Keratinocyte (primary cell): Measurements from ENCODE around the gene TBX21. TPM values are rescaled to one million over a fixed set of nuclear protein-coding genes. Genes with fewer than 3 reads are reported as not detected.

Experiments used
- DNase-seq: peaks from one replicate; pipeline ENCODE4 v3.0.0-alpha.2; 2011; ENCODE audit warnings: low read depth, missing footprints, low spot score
- FAIRE-seq: peaks from 2 replicates; lab custom pipeline; 2011; peaks lifted over from hg19 to GRCh38; lab: Jason Lieb, UNC
- H2AFZ ChIP-seq: 2 replicates; pipeline ENCODE4 v1.6.0; 2012; ENCODE audit warnings: low read length, control low read depth, inconsistent platforms; ENCODE audit not compliant: control insufficient read depth
- H3K27ac ChIP-seq: 2 replicates; pipeline ENCODE4 v1.5.1; 2011; ENCODE audit warnings: low read length; ENCODE audit not compliant: control insufficient read depth, insufficient read depth
- H3K27me3 ChIP-seq: 3 replicates; pipeline ENCODE4 v1.6.0; 2011; ENCODE audit warnings: low read length; ENCODE audit not compliant: control insufficient read depth, insufficient read depth; ENCODE audit errors: extremely low read depth
- H3K36me3 ChIP-seq, 2 experiments: 2 replicates in 1 of 2; 3 replicates in 1 of 2; pipeline ENCODE4 v1.5.1; 2011; ENCODE audit warnings: low read length in 2 of 2, mild to moderate bottlenecking in 1 of 2; ENCODE audit not compliant: control insufficient read depth in 2 of 2, insufficient read depth in 2 of 2; ENCODE audit errors: extremely low read depth in 1 of 2
- H3K4me1 ChIP-seq: 3 replicates; pipeline ENCODE4 v1.5.1; 2011; ENCODE audit warnings: low read length; ENCODE audit not compliant: control insufficient read depth, insufficient read depth; ENCODE audit errors: extremely low read depth
- H3K4me2 ChIP-seq: 3 replicates; pipeline ENCODE4 v1.6.0; 2011; ENCODE audit warnings: low read depth, low read length; ENCODE audit not compliant: control insufficient read depth, insufficient read depth; ENCODE audit errors: extremely low read depth
- H3K4me3 ChIP-seq, 3 experiments: fragments of 200-600 bp in 1 of 3; sonication (generic) in 1 of 3; 2 replicates in 2 of 3; 3 replicates in 1 of 3; pipeline ENCODE4 v1.5.1; 2011 to 2016; ENCODE audit warnings: low read length in 3 of 3, mild to moderate bottlenecking in 3 of 3, control low read depth in 2 of 3, inconsistent platforms in 1 of 3, low read depth in 1 of 3, mixed read lengths in 1 of 3, mixed run types in 1 of 3, moderate library complexity in 1 of 3; ENCODE audit not compliant: control insufficient read depth in 2 of 3, insufficient read depth in 2 of 3; ENCODE audit errors: extremely low read depth in 1 of 3
- H3K79me2 ChIP-seq: 2 replicates; pipeline ENCODE4 v1.6.0; 2012; ENCODE audit warnings: low read length; ENCODE audit not compliant: control insufficient read depth, insufficient read depth
- H3K9ac ChIP-seq: 3 replicates; pipeline ENCODE4 v1.6.0; 2011; ENCODE audit warnings: low read length; ENCODE audit not compliant: control insufficient read depth, insufficient read depth; ENCODE audit errors: extremely low read depth
- H3K9me1 ChIP-seq: 3 replicates; pipeline ENCODE4 v1.6.0; 2011; ENCODE audit warnings: low read length; ENCODE audit not compliant: control insufficient read depth, insufficient read depth; ENCODE audit errors: extremely low read depth
- H3K9me3 ChIP-seq: 2 replicates; pipeline ENCODE4 v1.5.1; 2012; ENCODE audit warnings: low read depth, low read length; ENCODE audit not compliant: control insufficient read depth
- H4K20me1 ChIP-seq: 3 replicates; pipeline ENCODE4 v1.6.0; 2011; ENCODE audit warnings: low read length; ENCODE audit not compliant: control insufficient read depth, insufficient read depth; ENCODE audit errors: extremely low read depth
- EZH2 ChIP-seq: IDR thresholded peaks from one replicate; pipeline ENCODE4 v1.6.1; 2012; ENCODE audit warnings: inconsistent platforms, mild to moderate bottlenecking, low read length, moderate library complexity
- dilution Hi-C: fragments of 300-500 bp; cut with MboI; formaldehyde crosslinking; loops from one replicate; pipeline ENCODE4 v1.7.0; 2020; ENCODE audit warnings: low sequenced_read_pairs; ENCODE audit not compliant: extremely low pct_ligation_motif_present
- polyA plus RNA-seq, 5 experiments: library from polyadenylated mRNA; depleted of rRNA in 3 of 5; stranded (reverse) in 3 of 5; stranded (forward) in 1 of 5; unstranded in 1 of 5; fragments of >200 nt; gene quantifications; 1 replicate in 1 of 5; 2 replicates in 3 of 5; 3 replicates in 1 of 5; pipeline versions ENCODE4 v1.2.1 to v1.2.3, GENCODE V29; 2011 to 2012; ENCODE audit warnings: missing spikeins in 2 of 5, low read depth in 1 of 5, low replicate concordance in 1 of 5
- TF ChIP-seq, protein P1 (sequence below), 3 experiments: IDR thresholded peaks in 1 of 3; conservative IDR thresholded peaks in 1 of 3; optimal IDR thresholded peaks in 1 of 3; 2 replicates in 2 of 3; 3 replicates in 1 of 3; pipeline versions ENCODE3 to v1.5.1; 2011; ENCODE audit warnings: low read length in 3 of 3, mild to moderate bottlenecking in 3 of 3, moderate library complexity in 2 of 3, control low read depth in 1 of 3, inconsistent platforms in 1 of 3; ENCODE audit not compliant: insufficient read depth in 2 of 3; ENCODE audit errors: extremely low read depth in 1 of 3

The TBX21 gene
- polyA plus RNA-seq, 1 donor (not counting 4 experiments of a cell fraction or from before 2014, with no cell fraction given), result not detected

- peaks cover 8 to 19% of the 10 kb centered on the region in 2 experiments for H3K36me3 ChIP-seq
- TF ChIP-seq, protein P1, sequence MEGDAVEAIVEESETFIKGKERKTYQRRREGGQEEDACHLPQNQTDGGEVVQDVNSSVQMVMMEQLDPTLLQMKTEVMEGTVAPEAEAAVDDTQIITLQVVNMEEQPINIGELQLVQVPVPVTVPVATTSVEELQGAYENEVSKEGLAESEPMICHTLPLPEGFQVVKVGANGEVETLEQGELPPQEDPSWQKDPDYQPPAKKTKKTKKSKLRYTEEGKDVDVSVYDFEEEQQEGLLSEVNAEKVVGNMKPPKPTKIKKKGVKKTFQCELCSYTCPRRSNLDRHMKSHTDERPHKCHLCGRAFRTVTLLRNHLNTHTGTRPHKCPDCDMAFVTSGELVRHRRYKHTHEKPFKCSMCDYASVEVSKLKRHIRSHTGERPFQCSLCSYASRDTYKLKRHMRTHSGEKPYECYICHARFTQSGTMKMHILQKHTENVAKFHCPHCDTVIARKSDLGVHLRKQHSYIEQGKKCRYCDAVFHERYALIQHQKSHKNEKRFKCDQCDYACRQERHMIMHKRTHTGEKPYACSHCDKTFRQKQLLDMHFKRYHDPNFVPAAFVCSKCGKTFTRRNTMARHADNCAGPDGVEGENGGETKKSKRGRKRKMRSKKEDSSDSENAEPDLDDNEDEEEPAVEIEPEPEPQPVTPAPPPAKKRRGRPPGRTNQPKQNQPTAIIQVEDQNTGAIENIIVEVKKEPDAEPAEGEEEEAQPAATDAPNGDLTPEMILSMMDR (optimal IDR thresholded peaks at IDR 0.05 in 1 of 3, IDR thresholded peaks at IDR 0.05 in 1 of 3, conservative IDR thresholded peaks at IDR 0.05 in 1 of 3; ENCODE audit: extremely low read depth in 1 of 3, insufficient read depth in 2 of 3, low read length in 3 of 3), result no peak
- no peak for TF ChIP-seq EZH2
- dilution Hi-C loops, result no loop called here
- H3K9me3 ChIP-seq, result no peaks in the 10 kb centered on the region
- H3K27me3 ChIP-seq, result no peaks in the 10 kb centered on the region
- no peak for FAIRE-seq
- H3K4me2 ChIP-seq, result no peak overlapping the region
- no peak overlapping the region for H2AFZ ChIP-seq
- H3K27ac ChIP-seq, result no peak overlapping the region
- peaks cover 5% of the 10 kb centered on the region for H4K20me1 ChIP-seq
- no peak overlapping the region for H3K4me3 ChIP-seq
- no peaks in the 10 kb centered on the region for H3K4me1 ChIP-seq
- no peak for DNase-seq
- no peak overlapping the region for H3K9ac ChIP-seq
- no peaks in the 10 kb centered on the region for H3K79me2 ChIP-seq
- H3K9me1 ChIP-seq, result no peaks in the 10 kb centered on the region
Observed at GRCh38 chr17:47687748-47688147, 45.3 kb upstream of the TBX21 start.

DNA sequence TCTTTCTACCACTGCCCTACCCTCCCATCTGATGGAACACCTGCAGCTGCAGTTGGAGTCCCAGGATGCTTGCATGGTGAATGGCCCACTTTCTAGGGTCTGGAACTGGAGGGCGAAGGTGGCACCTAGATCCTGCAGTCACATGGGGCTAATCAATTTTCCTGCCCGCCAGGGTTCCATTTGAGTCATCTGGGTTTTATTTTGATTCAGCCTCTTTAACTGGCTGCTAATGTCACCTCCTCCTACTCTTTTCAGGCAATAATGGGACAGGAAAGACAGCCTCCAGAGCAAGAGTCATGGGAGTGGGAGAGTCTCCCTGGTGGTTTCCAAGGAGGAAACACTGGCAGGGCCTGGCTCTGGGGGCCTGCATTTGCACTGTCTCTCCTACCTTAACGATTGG lies 42.9 kb upstream of the TBX21 start:
- FAIRE-seq (no peak), DNase-seq (no peak)
- Histone ChIP-seq H3K79me2 (no peaks in the 10 kb centered on the region), H3K4me3 (no peak overlapping the region), H4K20me1 (no peaks in the 10 kb centered on the region), H3K27me3 (peaks cover 5% of the 10 kb centered on the region), H3K4me2 (no peak overlapping the region), H3K36me3 (peaks cover 0 to 5% of the 10 kb centered on the region in 2 experiments), H3K4me1 (peaks cover 10% of the 10 kb centered on the region), H3K9me3 (no peaks in the 10 kb centered on the region), H2AFZ (no peak overlapping the region), H3K9me1 (no peaks in the 10 kb centered on the region), H3K27ac (no peak overlapping the region), H3K9ac (no peak overlapping the region)
- TF ChIP-seq, protein P1 (optimal IDR thresholded peaks at IDR 0.05 in 1 of 3, IDR thresholded peaks at IDR 0.05 in 1 of 3, conservative IDR thresholded peaks at IDR 0.05 in 1 of 3; ENCODE audit: extremely low read depth in 1 of 3, insufficient read depth in 2 of 3, low read length in 3 of 3), result no peak
- no peak for TF ChIP-seq EZH2
- dilution Hi-C loops, result no loop called here
